Measurements from ENCODE around the gene CHTOP.

CHTOP gene

DNA sequence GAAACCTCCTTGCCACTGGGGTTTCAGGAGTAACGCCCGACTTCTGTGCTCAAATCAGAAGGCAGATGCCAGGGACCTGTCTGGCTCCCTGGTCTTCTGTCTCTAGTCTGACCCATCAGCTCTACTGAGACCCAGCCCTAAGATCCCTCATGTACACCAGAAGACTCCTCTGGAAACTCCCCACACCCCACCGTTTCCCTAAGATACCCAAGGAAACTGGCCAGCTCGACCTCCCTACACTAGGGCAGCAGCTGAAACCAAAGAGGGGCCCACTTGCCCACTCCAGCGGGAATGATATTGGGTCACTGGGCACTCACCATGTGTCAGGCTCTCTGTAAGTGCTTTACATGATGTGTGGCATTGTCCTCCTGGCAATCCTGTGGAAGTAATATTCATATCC is 20.5 kb upstream of the CHTOP start:
- DNase-seq, result no peak

DNA sequence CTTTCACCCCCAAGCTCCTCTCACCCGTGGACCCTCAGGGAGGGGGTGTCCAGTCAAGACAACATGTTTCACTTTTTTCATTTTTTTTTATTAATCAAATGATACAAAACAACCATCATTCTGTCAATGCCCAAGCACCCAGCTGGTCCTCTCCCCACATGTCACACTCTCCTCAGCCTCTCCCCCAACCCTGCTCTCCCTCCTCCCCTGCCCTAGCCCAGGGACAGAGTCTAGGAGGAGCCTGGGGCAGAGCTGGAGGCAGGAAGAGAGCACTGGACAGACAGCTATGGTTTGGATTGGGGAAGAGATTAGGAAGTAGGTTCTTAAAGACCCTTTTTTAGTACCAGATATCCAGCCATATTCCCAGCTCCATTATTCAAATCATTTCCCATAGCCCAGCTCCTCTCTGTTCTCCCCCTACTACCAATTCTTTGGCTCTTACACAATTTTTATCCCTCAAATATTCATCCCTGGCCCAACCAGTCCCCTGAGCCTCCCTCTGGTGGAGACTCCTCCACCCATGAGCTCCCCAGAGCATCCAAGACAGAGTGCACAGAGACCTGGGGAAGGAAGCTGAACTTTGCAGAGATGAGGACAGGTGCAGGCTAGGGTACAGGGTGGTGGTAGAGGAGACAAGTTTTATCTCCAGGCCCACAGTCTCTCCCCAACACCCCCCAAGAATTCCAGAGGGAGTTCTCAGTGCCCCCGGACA is 19.5 kb upstream of the CHTOP start:
- no peak for DNase-seq

DNA sequence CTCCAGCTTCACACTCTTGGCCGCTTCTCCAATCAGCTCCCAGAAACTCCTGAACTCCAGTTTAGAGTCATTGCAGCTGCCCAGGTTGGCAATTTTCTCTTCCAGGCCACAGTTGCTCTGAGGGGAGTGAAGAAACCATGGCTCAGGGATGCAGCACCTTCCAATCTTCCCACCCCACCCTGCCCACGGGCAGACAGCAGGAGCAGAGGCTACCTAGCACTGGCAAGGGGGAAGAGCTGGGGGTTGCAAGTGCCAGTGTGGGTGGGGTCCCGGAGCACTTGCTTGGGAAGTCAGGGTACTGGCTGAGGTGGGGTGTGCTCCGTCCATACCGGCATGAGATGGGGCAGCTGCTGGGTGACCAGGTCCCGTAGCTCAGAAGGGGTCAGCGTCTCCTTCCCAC is 19.0 kb upstream of the CHTOP start:
- DNase-seq, result no peak

DNA sequence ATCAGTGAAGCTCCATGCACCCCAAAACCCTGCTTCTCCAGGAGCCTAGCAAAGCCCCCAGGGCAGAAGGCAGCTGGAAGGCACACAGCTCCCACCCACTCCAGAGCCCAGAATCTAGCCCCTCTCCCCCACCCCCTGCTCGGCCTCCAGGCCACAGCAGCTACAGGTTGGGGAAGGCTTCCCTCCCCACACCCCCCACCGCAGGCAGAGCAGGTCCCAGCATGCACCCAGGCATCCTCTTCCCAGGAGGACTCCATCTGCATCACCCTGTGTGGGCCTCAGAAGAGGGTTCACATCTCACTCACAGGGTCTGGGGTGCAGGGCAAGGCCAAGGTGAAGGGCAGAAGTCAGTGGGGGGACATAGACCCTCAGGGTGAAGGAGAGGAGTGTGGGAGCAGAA is 18.5 kb upstream of the CHTOP start:
- no peak for DNase-seq

DNA sequence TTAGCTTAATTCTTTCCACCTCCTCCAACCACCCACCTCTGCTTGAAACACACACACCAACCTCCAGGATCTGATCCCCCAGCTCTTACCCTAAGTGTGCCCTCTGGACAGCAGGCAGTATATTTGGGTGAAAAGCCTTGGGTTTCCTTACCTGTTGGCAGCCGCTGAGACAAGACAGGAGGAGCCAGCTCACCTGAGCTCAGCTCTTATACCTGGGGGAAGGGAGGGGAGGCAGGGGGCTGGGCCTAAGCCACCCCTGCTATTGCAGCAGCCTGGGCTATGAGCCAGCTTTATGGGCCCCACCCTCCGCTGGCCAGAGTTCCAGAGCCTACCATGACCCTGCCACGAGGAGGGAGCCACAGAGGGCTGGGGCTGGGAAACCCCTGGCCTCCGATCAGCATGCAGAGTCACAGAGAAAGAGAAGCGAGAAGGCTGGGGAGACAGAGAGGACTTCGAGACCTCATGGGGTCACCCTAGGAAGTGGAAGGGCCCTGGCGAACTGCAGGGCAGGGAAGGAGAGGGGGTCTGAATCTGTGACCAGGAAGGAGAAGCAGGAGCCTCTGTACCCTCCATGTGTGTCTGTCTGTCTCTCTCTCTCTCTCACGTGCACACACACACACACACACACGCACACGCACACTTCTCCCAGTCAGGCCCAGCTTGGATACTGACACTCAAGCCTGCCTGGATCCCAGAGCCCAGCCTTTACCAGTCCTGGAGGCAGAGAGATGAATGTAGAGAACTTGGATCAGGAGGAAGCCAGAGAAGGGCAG is 17.5 kb upstream of the CHTOP start, which contains the start of gene S100A14:
Gene S100A14, minus strand, starts transcription at position 182 of the 773 bp plus-strand sequence. CDS start 467 bp downstream, outside the sequence.
- DNase-seq, result no peak

DNA sequence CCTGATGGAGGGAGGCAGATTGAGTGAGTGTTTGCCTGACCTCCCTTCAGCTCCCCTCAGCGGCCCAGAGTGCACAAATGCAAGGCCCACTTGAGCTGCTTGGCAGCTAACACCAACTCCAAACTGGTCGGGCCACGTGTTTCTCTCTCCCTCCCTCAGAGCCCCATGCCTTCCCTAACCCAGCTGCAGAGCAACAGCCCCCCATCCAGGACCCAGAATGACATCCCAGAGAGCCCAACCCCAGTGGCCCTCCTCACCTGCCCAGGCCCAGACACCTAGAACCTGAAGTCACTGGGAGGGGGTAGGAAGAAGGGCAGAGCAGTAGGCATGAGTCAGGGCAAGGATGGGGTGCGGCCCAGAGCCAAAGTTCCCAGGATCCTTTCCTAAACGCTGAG is 17.0 kb upstream of the CHTOP start:
- no peak for DNase-seq

DNA sequence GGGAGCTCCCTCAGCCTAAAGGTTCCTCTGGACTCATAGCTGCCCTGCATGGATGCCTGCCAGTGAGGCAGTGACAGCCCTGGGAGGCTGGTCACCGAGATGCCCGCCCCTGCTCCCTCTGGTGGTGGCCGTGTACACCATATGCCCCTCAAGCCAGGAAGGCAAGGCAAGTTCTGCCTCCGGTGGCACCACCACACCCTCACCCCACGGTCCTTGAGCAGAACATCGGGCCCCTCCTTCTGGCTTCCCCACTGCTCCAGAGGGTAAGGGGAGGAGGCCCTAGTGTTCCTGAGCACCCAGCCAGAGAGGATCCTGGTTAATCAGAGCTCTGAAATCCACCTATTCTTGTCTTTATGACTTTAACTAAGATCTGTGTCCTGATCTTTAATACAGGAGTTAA is 16.2 kb upstream of the CHTOP start:
- no peak for DNase-seq

DNA sequence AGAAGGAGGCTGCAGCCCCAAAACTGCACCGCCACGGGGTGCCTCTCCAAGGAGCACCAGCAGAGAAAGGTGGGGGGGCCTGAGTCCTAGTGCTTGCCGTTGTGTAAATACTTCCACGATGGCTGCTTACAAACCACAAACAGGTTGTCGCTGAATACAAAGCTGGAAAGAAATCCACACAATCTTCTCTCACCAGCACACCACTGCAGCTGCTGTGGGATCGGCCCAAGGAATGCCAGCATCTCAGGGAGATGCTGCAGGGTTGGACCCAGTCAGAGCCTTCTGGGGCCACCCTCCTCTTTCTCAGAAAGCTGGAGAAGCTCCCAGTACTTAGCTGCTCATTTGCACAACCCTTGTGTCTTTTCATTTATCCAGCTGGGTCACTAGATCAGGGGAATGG is 14.7 kb upstream of the CHTOP start:
- DNase-seq, result no peak

DNA sequence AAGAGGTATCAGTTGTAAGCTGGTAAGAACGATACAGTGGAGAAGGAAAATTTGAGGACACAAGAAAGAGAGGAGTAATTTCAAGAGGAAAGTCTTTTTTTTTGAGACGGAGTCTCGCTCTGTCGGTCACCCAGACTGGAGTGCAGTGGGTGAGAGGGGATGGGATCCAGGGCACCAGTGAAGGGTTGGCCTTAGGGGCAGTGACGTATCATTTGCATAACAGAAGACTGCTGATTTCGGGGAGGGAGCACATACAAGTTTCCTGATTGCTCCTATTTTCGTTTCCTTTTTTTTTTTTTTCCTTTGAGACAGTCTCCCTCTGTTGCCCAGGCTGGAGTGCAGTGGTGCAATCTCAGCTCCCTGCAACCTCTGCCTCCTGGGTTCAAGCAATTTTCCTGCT is 10.8 kb upstream of the CHTOP start:
- DNase-seq, result no peak

DNA sequence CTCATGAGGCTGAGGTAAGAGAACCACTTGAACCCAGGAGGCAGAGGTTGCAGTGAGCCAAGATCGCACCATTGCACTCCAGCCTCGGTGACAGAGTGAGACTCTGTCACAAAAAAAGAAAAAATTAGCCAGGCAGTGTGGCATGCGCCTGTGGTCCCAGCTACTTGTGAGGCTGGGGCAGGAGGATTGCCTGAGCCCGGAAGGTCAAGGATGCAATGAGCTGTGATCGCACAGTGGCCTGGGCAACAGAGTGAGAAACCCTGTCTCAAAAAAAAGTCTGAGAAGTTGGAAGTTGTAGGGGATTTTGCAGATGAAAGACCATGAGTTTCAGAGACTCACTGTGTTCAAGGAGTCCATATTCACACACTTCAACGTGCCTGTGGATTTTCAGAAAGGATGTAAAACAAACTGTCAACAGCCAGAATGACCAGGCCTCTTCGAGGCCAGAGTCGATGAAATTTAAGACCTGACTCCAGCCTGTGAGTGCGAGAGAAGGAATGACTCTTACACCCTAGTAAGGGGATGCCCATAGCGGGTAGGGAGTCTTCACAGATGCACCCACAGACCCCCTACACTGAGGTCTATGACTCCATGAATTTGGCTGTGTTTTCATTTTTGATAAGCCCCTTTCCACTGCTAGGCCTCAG is 8.8 kb upstream of the CHTOP start:
- no peak for DNase-seq

DNA sequence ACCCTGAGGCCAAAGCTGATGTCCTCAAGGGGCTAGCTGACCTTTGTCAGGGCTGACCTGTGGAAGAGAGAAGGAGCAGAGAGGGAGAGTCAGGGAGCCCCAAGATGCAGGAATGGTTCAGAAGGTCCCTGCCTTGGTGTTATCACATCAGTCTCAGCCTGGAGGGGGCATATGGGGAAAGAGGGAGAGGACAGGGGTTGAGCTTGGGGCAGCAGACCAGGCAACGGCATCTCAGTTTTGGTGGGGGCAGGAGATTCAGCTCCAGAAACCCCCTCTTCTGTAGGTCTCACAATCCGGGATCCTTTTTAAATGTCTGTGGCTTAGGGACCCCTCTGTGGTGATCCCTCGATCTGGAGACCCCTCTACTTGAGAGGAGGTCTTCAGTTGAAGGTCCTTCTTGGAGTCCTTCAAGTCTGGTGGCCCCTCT is 7.4 kb upstream of the CHTOP start:
- no peak for DNase-seq

DNA sequence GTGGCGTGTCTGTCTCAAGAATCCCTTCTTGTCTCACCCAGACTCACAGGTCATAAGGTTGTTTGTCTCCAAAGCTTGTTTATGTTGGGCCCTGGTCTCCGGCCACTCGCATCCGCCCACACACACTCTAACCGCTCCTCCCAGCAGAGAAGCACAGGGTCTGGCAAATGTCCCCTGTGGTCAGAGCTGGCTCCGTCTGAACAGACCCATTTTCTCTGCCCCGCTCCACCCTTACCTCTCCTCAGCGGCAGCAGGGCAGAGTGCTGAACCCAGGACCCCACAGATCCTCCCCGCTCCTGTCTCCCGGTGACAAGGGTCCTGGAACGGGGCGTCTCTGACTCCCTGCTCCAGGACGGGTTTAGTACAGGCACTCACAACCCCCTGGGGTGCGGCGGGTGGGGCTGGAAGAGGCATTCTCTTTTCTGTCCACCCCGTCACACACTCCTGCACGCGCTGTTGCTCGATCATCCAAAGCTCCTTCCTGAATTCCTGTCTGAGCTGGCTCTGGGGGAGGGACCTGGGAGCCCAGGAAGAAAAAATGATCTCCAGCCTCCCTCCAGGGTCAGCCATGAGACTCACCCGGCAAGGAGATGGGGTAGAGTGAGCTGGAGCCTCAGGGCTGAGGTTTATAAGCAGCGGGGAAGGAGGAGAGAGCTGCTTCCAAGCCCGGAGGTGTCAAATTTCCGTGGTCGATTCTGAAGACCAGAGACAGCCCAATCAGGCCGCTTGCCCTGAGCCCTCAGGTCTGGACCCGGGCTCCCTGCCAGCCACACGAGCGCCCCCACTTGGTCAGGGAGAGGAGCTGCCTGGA is 6.8 kb upstream of the CHTOP start, which contains the start of gene S100A13:
Gene S100A13, minus strand, starts transcription at position 602 of the 811 bp plus-strand sequence. CDS start 1,033 bp downstream, outside the sequence.
- no peak for DNase-seq

DNA sequence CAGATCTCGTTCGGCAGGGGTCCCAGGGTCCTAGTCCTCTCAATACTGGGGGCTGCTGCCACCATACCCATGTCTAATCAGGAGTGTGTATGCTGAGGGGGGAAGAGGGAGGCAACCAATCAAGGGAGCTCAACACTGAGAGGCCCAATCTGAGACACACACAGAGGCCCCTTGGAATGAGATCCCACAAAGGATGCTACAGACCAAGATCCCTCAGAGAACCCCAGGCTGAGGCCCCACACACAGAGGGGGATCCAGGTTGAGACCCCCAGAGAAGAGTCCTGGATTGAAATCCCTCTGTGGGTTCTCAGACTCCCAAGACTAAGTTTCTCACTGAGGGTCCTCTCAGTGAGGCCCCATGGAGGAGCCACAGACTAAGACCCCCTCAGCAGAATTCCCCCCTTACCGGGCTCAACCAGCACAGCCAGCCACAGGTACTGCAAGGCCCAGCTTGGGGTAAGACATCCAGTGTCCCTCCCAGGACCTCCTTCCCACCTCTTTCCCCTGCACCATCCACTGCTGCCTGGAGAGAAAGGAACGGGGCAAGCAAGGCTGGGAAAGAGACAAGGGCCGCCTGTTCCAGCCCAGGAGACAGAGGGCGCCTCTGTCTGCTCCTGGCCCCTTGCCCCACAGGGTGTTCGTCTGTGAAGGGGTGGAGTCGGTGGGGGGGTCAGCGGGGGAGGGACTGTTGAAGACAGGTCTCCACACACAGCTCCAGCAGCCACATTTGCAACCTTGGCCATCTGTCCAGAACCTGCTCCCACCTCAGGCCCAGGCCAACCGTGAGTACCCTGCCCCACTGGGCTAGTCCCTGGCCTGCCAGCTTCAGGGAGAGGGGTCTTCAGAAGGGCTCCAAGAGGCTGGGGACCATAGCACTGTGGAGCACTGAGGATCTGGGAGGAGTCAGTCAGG is 5.9 kb upstream of the CHTOP start, which contains the start of gene S100A1:
Gene S100A1, plus strand, starts transcription at position 720 of the 912 bp plus-strand sequence. CDS start 2,088 bp downstream, outside the sequence.
- no peak for DNase-seq

DNA sequence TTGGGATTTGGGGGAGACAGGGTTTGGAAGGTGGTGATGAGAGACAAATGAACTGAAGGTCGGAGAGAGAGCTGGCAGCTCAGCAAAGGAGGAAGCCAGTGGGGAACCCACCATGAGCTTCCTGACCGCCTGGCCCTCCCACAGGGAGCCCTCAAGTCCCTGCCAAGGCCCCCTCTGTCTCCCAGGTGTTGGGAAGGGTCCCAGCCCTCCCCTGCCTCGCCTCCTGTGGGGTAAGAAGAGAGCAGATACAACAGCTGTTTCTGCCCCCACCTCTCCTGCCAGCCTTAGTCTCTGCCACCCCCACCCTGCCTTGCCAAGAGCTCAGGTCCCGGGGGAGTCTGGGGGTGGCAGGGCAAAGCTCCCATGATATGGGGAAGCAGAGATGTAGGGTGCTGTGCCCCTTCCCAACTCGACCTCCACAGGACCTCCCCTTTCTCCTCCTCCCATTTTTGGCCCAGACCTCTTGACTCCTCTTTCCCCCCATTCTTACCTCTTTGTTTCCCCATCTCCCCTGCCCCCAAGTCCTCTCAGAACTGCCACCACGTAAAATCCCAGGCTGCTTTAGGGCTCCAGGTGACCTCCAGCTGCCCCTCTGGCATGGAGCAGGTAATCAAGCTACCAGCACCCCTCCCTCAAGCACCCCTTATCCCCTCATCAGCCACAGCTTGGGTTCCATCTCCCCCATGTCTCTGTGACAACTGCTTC is 5.1 kb upstream of the CHTOP start:
- DNase-seq, result no peak

DNA sequence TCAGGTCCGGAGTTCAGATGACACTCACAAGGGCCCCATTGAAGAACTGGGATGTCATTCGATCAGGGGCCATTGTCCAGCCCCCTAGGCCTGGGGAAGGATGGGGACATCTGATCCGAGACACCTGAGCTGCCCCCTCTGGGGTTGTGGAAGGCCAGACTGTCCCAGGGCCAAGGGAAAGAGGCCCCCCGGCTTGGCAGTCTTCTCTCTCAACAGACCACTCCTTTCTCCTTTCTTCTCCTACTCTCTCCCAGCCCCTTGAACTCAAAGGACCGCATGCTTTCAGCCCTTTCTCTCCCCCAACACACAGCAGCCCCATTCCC is 4.6 kb upstream of the CHTOP start:
- DNase-seq, result no peak

DNA sequence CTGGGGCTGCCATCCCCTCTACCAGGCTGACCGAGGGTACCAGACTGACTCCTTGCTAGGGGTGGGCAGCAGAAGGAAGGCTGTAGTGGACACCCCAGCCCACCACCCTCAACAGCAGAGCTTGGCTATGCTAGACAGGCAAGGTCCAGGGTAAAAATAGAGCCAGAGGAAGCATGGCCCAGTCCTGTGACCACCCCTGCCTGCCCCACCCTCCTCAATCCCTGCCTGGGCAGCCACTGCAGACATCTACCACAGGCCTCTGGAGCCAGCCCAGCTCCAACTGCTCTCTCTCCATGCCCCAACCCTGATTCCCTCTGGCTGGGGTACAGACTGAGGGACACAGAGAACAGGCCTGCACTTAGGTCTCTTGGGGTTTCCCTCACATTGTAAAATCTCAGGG is 3.9 kb upstream of the CHTOP start:
- no peak for DNase-seq

DNA sequence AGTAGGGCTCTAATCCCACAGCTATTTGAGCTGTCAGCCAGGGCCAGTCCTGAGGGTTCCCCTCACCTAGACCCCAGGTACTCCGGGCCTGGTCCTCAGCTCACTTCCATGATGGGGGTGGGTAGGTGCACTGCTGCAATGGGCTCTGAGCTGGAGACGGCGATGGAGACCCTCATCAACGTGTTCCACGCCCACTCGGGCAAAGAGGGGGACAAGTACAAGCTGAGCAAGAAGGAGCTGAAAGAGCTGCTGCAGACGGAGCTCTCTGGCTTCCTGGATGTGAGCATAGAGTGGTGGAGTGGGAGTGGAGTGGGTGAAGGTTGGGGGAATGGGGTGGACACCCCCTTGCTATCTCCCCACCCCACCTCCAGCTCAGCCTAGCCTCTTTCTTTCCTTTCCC is 3.5 kb upstream of the CHTOP start:
- DNase-seq, result no peak

DNA sequence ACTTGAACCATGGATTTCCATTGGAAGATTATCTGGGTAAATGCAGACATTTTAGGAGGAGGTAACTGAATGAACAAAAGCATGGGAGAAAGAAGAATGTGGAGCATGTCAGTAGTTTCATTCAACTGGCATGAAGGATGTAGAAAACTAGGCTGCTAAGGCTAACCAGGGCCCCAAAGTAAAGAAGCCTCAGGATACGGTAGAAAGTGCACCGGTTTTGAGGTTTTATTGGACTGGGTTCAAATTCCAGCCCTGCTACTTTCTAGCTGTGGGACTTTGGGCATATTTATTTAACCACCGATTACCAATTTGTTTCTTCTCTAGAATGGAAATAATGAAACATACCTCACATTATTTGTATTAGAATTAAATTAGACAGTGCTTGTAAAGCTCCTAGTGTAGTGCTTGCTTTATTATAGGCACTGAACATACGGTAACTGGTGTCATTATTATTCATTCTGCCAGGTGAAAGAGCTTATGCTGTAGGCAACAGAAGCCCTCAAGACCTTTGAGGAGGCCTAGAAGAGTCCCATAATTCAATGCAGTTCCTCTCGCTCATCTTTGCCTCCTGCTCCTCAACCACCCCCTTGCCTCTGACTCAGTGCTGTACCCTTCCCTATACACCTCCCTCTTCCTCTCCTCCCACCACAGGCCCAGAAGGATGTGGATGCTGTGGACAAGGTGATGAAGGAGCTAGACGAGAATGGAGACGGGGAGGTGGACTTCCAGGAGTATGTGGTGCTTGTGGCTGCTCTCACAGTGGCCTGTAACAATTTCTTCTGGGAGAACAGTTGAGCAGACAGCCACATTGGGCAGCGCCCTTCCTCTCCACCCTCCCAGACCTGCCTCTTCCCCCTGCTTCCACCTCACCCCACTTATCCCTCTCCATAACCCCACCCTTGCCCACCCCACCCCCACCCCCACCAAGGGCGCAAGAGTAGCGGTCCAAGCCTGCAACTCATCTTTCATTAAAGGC is 2.5 kb upstream of the CHTOP start:
- no peak for DNase-seq

DNA sequence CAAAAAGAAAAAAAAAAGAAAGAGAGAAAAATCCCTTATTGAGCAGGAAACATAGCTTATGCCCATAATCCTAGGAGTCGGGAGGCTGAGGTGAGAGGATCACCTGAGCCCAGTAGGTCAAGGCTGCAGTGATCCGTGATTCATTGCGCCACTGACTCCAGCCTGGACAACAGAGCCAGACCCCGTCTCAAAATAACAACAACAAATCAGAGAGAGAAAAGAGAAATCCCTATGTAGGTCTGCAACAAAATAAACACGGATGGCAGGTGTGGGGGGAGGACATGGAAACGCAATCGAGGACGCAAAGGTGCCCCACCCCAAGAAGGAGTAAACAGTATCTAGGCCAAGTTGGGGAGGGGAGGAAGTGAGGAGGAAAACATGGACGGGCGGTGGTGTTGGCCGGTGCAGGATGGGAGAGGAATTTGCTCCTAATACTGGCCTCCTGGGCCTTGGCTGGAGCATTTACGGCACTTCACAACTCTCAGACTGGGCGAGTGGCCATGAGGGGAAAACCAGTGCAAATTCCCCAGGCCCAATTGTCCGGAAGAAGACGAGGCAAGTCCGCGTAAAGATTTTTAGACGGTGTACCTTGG is 609 bp upstream of the CHTOP start:
- no peak for DNase-seq

DNA sequence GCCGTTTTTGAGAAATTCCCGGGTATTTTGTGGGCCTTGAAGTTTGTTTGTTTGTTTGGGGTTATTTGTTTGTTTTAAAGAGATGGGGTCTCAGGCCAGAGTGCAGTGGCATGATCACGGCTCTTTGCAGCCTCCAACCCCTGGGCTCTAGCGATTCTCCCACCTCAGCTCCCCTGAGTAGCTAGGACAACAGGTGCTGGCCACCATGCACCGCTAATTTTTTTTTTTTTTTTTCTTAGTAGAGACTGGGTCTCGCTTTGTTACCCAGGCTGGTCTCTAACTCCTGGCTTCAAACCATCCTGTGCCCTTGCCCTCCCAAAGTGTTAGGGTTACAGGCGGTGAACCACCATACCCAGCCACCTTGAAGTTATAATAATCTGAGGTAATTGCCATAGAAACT is 2.0 kb downstream of the CHTOP start:
- DNase-seq, result no peak

Data from NCI-H1694 treated with DMSO at 0.1 percent for 48 hours (cell line).